Neural progenitor cell (in vitro differentiated cells): Measurements from ENCODE around the gene ZNF415. TPM values are rescaled to one million over a fixed set of nuclear protein-coding genes. Genes with fewer than 3 reads are reported as not detected.

ENCODE experiments used
- DNase-seq: peaks from one replicate; pipeline ENCODE4 v3.0.0-alpha.2; 2016; ENCODE audit warnings: low spot score
- H2AFZ ChIP-seq: fragments of 200-600 bp; sonication (generic); replicated peaks from 2 replicates; pipeline ENCODE4 v1.6.1; 2016; ENCODE audit warnings: antibody characterized with exemption
- H3F3A ChIP-seq: fragments of 200-600 bp; sonication (generic); 2 replicates; pipeline ENCODE4 v1.6.1; 2016; ENCODE audit warnings: antibody characterized with exemption, low read depth
- H3K27ac ChIP-seq: fragments of 200-600 bp; sonication (generic); 2 replicates; pipeline ENCODE4 v1.5.1; 2016; ENCODE audit warnings: mild to moderate bottlenecking
- H3K27me3 ChIP-seq: fragments of 200-600 bp; sonication (generic); 2 replicates; pipeline ENCODE4 v1.6.1; 2016; ENCODE audit warnings: mild to moderate bottlenecking, moderate library complexity
- H3K36me3 ChIP-seq: fragments of 200-600 bp; sonication (generic); 2 replicates; pipeline ENCODE4 v1.5.1; 2016
- H3K4me1 ChIP-seq: fragments of 200-600 bp; sonication (generic); 2 replicates; pipeline ENCODE4 v1.6.1; 2016; ENCODE audit warnings: mixed run types
- H3K4me2 ChIP-seq: fragments of 200-600 bp; sonication (generic); 2 replicates; pipeline ENCODE4 v1.6.1; 2016
- H3K4me3 ChIP-seq: fragments of 200-600 bp; sonication (generic); 2 replicates; pipeline ENCODE4 v1.5.1; 2016
- H3K79me2 ChIP-seq: fragments of 200-600 bp; sonication (generic); 2 replicates; pipeline ENCODE4 v1.6.1; 2016; ENCODE audit warnings: low read depth
- H3K9ac ChIP-seq: fragments of 200-600 bp; sonication (generic); 2 replicates; pipeline ENCODE4 v1.6.1; 2016
- H3K9me3 ChIP-seq: fragments of 200-600 bp; sonication (generic); 2 replicates; pipeline ENCODE4 v1.5.1; 2016; ENCODE audit warnings: low read depth
- H4K20me1 ChIP-seq: fragments of 200-600 bp; sonication (generic); 2 replicates; pipeline ENCODE4 v1.6.1; 2016; ENCODE audit warnings: low read depth
- H3K27ac Mint-ChIP-seq: 3 replicates; pipeline ENCODE4 v1.8.0; 2021; ENCODE audit warnings: mixed read lengths
- H3K27me3 Mint-ChIP-seq: 2 replicates; pipeline ENCODE4 v1.8.0; 2022; ENCODE audit warnings: low read depth, mild to moderate bottlenecking, inconsistent platforms, moderate library complexity, mixed read lengths; ENCODE audit not compliant: insufficient read depth
- H3K36me3 Mint-ChIP-seq: 3 replicates; pipeline ENCODE4 v1.8.0; 2021; ENCODE audit warnings: mixed read lengths
- H3K4me1 Mint-ChIP-seq: 3 replicates; pipeline ENCODE4 v1.8.0; 2021; ENCODE audit warnings: mixed read lengths
- H3K4me3 Mint-ChIP-seq: 3 replicates; pipeline ENCODE4 v1.8.0; 2021; ENCODE audit warnings: mild to moderate bottlenecking, moderate library complexity, mixed read lengths
- H3K9me3 Mint-ChIP-seq: 3 replicates; pipeline ENCODE4 v1.8.0; 2020; ENCODE audit warnings: mixed read lengths
- CTCF ChIP-seq: fragments of 200-600 bp; sonication (generic); IDR thresholded peaks from 2 replicates; pipeline ENCODE4 v1.5.1; 2017; ENCODE audit warnings: antibody characterized with exemption, mild to moderate bottlenecking
- EZH2 ChIP-seq: fragments of 200-600 bp; sonication (generic); IDR thresholded peaks from 2 replicates; pipeline ENCODE4 v1.6.1; 2017; ENCODE audit warnings: antibody characterized with exemption, mild to moderate bottlenecking, moderate library complexity
- EZH2phosphoT487 ChIP-seq: fragments of 200-600 bp; sonication (generic); IDR thresholded peaks from 2 replicates; pipeline ENCODE4 v1.6.1; 2017; ENCODE audit warnings: antibody characterized with exemption
- total RNA-seq: library from RNA; depleted of rRNA; stranded (reverse); fragments of >200 nt; gene quantifications from 2 replicates; pipeline ENCODE4 v1.2.3, GENCODE V29; 2015; ENCODE audit warnings: low replicate concordance

The ZNF415 gene
- total RNA-seq, 1 donor from 2014 or later = 23.9 TPM

GRCh38 chr19:53109527-53109926 lies 23.2 kb downstream of the ZNF415 start:
- no peaks in the 10 kb centered on the region for H3F3A ChIP-seq
- DNase-seq = no peak
- no peak for TF ChIP-seq CTCF
- no peak for TF ChIP-seq EZH2
- no peak for TF ChIP-seq EZH2phosphoT487
- no peak overlapping the region for H3K4me2 ChIP-seq
- H3K4me3 ChIP-seq = no peak overlapping the region
- no peaks in the 10 kb centered on the region for H3K79me2 ChIP-seq
- H3K9me3 ChIP-seq = no peaks in the 10 kb centered on the region
- H3K9ac ChIP-seq = no peak overlapping the region
- H3K4me1 ChIP-seq = no peaks in the 10 kb centered on the region
- peaks cover 4% of the 10 kb centered on the region for H3K36me3 ChIP-seq
- Mint-ChIP-seq H3K27me3 (no peaks in the 10 kb centered on the region), H3K4me3 (no peak overlapping the region), H3K27ac (no peak overlapping the region), H3K36me3 (peaks cover 51% of the 10 kb centered on the region), H3K4me1 (no peaks in the 10 kb centered on the region), H3K9me3 (peaks cover 21% of the 10 kb centered on the region)
- no peaks in the 10 kb centered on the region for H3K27me3 ChIP-seq
- H4K20me1 ChIP-seq = no peaks in the 10 kb centered on the region
- H3K27ac ChIP-seq = no peak overlapping the region
- no peak overlapping the region for H2AFZ ChIP-seq

GRCh38 chr19:53103234-53104203 lies 29.2 kb downstream of the ZNF415 start, which contains the start of gene ZNF160:
ZNF160 (minus strand) TSS chr19:53103422; CDS start chr19:53086276, 17,146 bp downstream.
- Mint-ChIP-seq H3K4me3 (peak within 1 kb of the TSS; percentile 88), H3K36me3 (peaks cover 29% of the 10 kb centered on the region), H3K27ac (no peak within 1 kb of the TSS), H3K9me3 (peaks cover 20% of the 10 kb centered on the region), H3K4me1 (peaks cover 15% of the 10 kb centered on the region), H3K27me3 (peaks cover 4% of the 10 kb centered on the region)
- Histone ChIP-seq H3F3A (no peaks in the 10 kb centered on the region), H3K9me3 (no peaks in the 10 kb centered on the region), H2AFZ (peak within 1 kb of the TSS; percentile 75), H3K27ac (no peak within 1 kb of the TSS), H3K4me3 (peak within 1 kb of the TSS; percentile 86), H3K79me2 (peaks cover 44% of the 10 kb centered on the region), H3K27me3 (no peaks in the 10 kb centered on the region), H3K9ac (peak within 1 kb of the TSS; percentile 65), H3K36me3 (no peaks in the 10 kb centered on the region), H4K20me1 (peaks cover 36% of the 10 kb centered on the region), H3K4me2 (peak within 1 kb of the TSS; percentile 95), H3K4me1 (peaks cover 10% of the 10 kb centered on the region)
- peak; percentile 98 for DNase-seq
- TF ChIP-seq CTCF = no peak
- TF ChIP-seq EZH2phosphoT487 = no peak
- TF ChIP-seq EZH2 = no peak

- H2AFZ ChIP-seq = peak overlapping the region; percentile 12
Observed at GRCh38 chr19:53102756-53103233, 29.9 kb downstream of the ZNF415 start.

More at GRCh38 chr19:53102756-53103233, 29.9 kb downstream of the ZNF415 start:
- Mint-ChIP-seq H3K36me3 (peaks cover 30% of the 10 kb centered on the region), H3K4me1 (peaks cover 15% of the 10 kb centered on the region), H3K27ac (no peak overlapping the region), H3K4me3 (peak overlapping the region; percentile 88), H3K9me3 (peaks cover 20% of the 10 kb centered on the region), H3K27me3 (peaks cover 6% of the 10 kb centered on the region)
- H3F3A ChIP-seq = no peaks in the 10 kb centered on the region
- no peaks in the 10 kb centered on the region for H3K9me3 ChIP-seq
- peak overlapping the region; percentile 65 for H3K9ac ChIP-seq
- DNase-seq = peak; percentile 61
- H3K79me2 ChIP-seq = peaks cover 48% of the 10 kb centered on the region
- no peak overlapping the region for H3K27ac ChIP-seq
- H3K4me1 ChIP-seq = peaks cover 10% of the 10 kb centered on the region
- no peaks in the 10 kb centered on the region for H3K27me3 ChIP-seq
- peaks cover 41% of the 10 kb centered on the region for H4K20me1 ChIP-seq
- peak overlapping the region; percentile 86 for H3K4me3 ChIP-seq
- TF ChIP-seq EZH2phosphoT487 (no peak), EZH2 (no peak), CTCF (no peak)
- H3K4me2 ChIP-seq = peak overlapping the region; percentile 95
- H3K36me3 ChIP-seq = no peaks in the 10 kb centered on the region
